ENCODE results near the gene SRPRB.

SRPRB gene

DNA sequence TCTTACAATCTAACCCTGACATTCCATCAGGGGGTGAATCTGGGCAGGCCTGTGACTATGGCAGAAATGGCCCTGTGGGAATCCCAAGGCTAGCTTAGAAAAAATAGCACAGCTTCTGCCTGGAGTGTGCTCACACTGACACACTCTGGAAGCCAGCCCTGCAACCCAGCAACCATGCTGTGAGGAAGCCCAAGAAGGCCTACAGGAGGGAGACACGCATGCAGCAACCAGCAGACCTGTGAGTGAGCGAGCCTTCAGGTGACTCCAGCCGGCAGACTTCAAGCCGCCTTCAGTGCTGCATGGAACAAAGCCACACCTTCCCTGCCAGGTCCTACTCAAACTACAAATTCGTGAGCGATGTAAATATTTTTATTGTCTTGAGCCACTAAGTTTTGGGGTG, 64.0 kb downstream of the SRPRB start:
- Histone ChIP-seq H3K9me3 (ENCODE audit: control insufficient read depth, low read length) (no peaks in the 10 kb centered on the region), H3K27me3 (ENCODE audit: control insufficient read depth, insufficient read depth, low read length) (peaks cover 3% of the 10 kb centered on the region), H3K4me3 (ENCODE audit: low read length) (no peak overlapping the region), H3K4me1 (ENCODE audit: control insufficient read depth, insufficient read depth, low read length) (no peaks in the 10 kb centered on the region), H3K36me3 (ENCODE audit: control insufficient read depth, insufficient read depth, low read length) (no peaks in the 10 kb centered on the region), H3K9ac (ENCODE audit: low read length) (no peak overlapping the region)

DNA sequence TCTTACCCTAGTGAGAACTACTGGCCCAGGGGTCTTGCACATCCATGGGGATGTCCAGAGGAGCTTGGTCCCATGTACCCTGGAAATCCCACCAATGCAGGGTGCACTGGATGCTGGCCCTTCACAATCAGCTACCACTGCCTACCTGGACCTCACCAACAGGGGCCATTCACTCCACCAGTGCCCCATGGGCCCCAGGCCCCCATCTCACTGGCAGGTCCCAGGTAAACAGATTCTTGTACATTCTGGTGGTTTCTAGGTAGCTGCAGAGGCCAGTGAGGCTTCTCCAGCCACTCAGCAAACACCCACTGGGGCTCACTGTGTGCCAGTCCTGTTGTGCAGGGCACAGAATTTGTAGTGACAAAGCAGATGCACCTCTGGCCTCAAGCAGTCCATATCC, 65.2 kb downstream of the SRPRB start:
- Histone ChIP-seq H3K9me3 (ENCODE audit: control insufficient read depth, low read length) (no peaks in the 10 kb centered on the region), H3K27me3 (ENCODE audit: control insufficient read depth, insufficient read depth, low read length) (peaks cover 3% of the 10 kb centered on the region), H3K4me3 (ENCODE audit: low read length) (no peak overlapping the region), H3K36me3 (ENCODE audit: control insufficient read depth, insufficient read depth, low read length) (no peaks in the 10 kb centered on the region), H3K9ac (ENCODE audit: low read length) (no peak overlapping the region), H3K4me1 (ENCODE audit: control insufficient read depth, insufficient read depth, low read length) (no peaks in the 10 kb centered on the region)
